OCI-M2 (cell line): Measurements from ENCODE around the gene ARHGAP32.
"Not testable (repeated sequence)": the region's sequence is repeated elsewhere in the genome, so short reads cannot be mapped to it uniquely, and the experiment has no call there.

Experiments used
- DNase-seq: peaks from one replicate; lab custom pipeline; 2025; ENCODE audit not compliant: unreplicated experiment; lab: John Stamatoyannopoulos, UW

ARHGAP32 gene

GRCh38 chr11:128937480-128937879, 254.6 kb downstream of the ARHGAP32 start:
- no peak for DNase-seq

GRCh38 chr11:128936606-128937251, 255.4 kb downstream of the ARHGAP32 start:
- no peak for DNase-seq

- DNase-seq: no peak
Observed at GRCh38 chr11:128934926-128935325, 257.2 kb downstream of the ARHGAP32 start.

- no peak for DNase-seq
Observed at GRCh38 chr11:128934351-128934750, 257.8 kb downstream of the ARHGAP32 start.

GRCh38 chr11:128933481-128934178, 258.5 kb downstream of the ARHGAP32 start:
- DNase-seq: no peak

- no peak for DNase-seq
Observed at GRCh38 chr11:128931668-128932067, 260.5 kb downstream of the ARHGAP32 start.

GRCh38 chr11:128931066-128931465, 261.1 kb downstream of the ARHGAP32 start:
- DNase-seq: no peak

- no peak for DNase-seq
Observed at GRCh38 chr11:128929991-128930390, 262.1 kb downstream of the ARHGAP32 start.

- DNase-seq: no peak
Observed at GRCh38 chr11:128929468-128929867, 262.7 kb downstream of the ARHGAP32 start.

GRCh38 chr11:128928400-128928799, 263.7 kb downstream of the ARHGAP32 start:
- no peak for DNase-seq

- no peak for DNase-seq
Observed at GRCh38 chr11:128927683-128928336, 264.3 kb downstream of the ARHGAP32 start.

- no peak for DNase-seq
Observed at GRCh38 chr11:128927108-128927461, 265.0 kb downstream of the ARHGAP32 start.

GRCh38 chr11:128926437-128927107, 265.6 kb downstream of the ARHGAP32 start:
- DNase-seq: no peak

- DNase-seq: no peak
Observed at GRCh38 chr11:128926000-128926399, 266.1 kb downstream of the ARHGAP32 start.

- DNase-seq: no peak
Observed at GRCh38 chr11:128925250-128925600, 266.9 kb downstream of the ARHGAP32 start.

- no peak for DNase-seq
Observed at GRCh38 chr11:128924510-128925249, 267.4 kb downstream of the ARHGAP32 start.

GRCh38 chr11:128924104-128924503, 268.0 kb downstream of the ARHGAP32 start:
- no peak for DNase-seq

GRCh38 chr11:128921793-128922192, 270.3 kb downstream of the ARHGAP32 start:
- no peak for DNase-seq

- no peak for DNase-seq
Observed at GRCh38 chr11:128920666-128921065, 271.5 kb downstream of the ARHGAP32 start.

GRCh38 chr11:128919635-128920034, 272.5 kb downstream of the ARHGAP32 start:
- DNase-seq: not testable (repeated sequence)

GRCh38 chr11:128919216-128919615, 272.9 kb downstream of the ARHGAP32 start:
- no peak for DNase-seq
